ENCODE measurements around the gene PRRG2.

GRCh38 chr19:49573425-49573824 lies 7.7 kb upstream of the PRRG2 start:
- TF ChIP-seq ZNF302 (tag by site-specific recombination; IDR thresholded peaks at IDR 0.05; ENCODE audit: low read depth) = no peak
- no peak for TF ChIP-seq CTCF (tag by site-specific recombination; IDR thresholded peaks at IDR 0.05)
- TF ChIP-seq SETDB1 (IDR thresholded peaks at IDR 0.05; ENCODE audit: insufficient read length, low read length) = no peak
- no peak for TF ChIP-seq REPIN1 (tag by site-specific recombination; IDR thresholded peaks at IDR 0.05; ENCODE audit: low read depth)
- no peak for TF ChIP-seq ZNF423 (tag by site-specific recombination; IDR thresholded peaks at IDR 0.05)
- no peak for TF ChIP-seq PRDM2 (tag by site-specific recombination; IDR thresholded peaks at IDR 0.05; ENCODE audit: borderline replicate concordance)

All from HEK293 (cell line).